Measurements from ENCODE around the gene CEP164. TPM values are rescaled to one million over a fixed set of nuclear protein-coding genes. Genes with fewer than 3 reads are reported as not detected.

The CEP164 gene
- total and polyA plus RNA-seq, 2 experiments from 2014 or later: 13.9 to 23.8 TPM

DNA sequence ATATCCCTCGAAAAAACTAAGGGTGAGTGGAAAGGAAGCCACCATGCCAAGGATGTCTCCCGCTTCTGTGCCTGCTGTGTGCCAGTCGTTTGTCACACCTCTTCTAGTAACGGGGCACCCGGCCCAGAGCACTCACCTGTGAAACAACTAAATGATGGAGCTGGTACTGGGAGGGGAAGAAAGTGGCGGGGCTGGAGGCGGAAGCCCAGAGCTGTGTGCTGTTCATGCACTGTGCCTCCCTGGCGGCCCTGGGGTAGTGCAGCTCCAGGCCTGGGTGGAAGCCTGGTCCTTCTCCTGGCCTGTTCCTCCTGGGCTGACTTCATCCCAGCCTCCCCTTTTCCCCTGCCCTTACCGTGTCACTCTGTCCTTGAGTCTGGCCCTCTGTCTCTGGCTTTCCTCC, 130.2 kb downstream of the CEP164 start (continued):
- TF ChIP-seq ZNF462 (CRISPR knock-in tag; IDR thresholded peaks at IDR 0.05) (no peak), ZNF331 (CRISPR knock-in tag; IDR thresholded peaks at IDR 0.05; ENCODE audit: low read depth) (no peak), ZNF114 (CRISPR knock-in tag; IDR thresholded peaks at IDR 0.05) (no peak), REST (IDR thresholded peaks at IDR 0.05; ENCODE audit: unreplicated experiment) (no peak)
